DND-41 (cell line): Measurements from ENCODE around the gene SCRN2.

ENCODE experiments used
- ATAC-seq: fragments of 200-7000 bp; cut with Tn5 transposase; 3 replicates; pipeline ENCODE4 v1.9.1; 2021; ENCODE audit warnings: low read depth; ENCODE audit not compliant: insufficient read depth
- DNase-seq: peaks from one replicate; pipeline ENCODE4 v3.0.0-alpha.2; 2020
- H2AFZ ChIP-seq: 2 replicates; pipeline ENCODE4 v1.6.0; 2012; ENCODE audit warnings: low read depth, low read length
- H3K27ac ChIP-seq: 2 replicates; pipeline ENCODE4 v1.5.1; 2012; ENCODE audit warnings: low read length, inconsistent platforms
- H3K27me3 ChIP-seq: fragments of 200-600 bp; sonication (generic); 2 replicates; pipeline ENCODE4 v1.6.0; 2012; ENCODE audit warnings: low read length, mild to moderate bottlenecking, inconsistent platforms; ENCODE audit not compliant: insufficient read depth, poor library complexity
- H3K36me3 ChIP-seq: 2 replicates; pipeline ENCODE4 v1.5.1; 2012; ENCODE audit warnings: low read length, inconsistent platforms; ENCODE audit not compliant: insufficient read depth
- H3K4me1 ChIP-seq: 2 replicates; pipeline ENCODE4 v1.5.1; 2012; ENCODE audit warnings: mild to moderate bottlenecking, low read length; ENCODE audit not compliant: insufficient read depth
- H3K4me2 ChIP-seq: 2 replicates; pipeline ENCODE4 v1.6.0; 2012; ENCODE audit warnings: mild to moderate bottlenecking, moderate library complexity, low read length, inconsistent platforms; ENCODE audit not compliant: insufficient read depth
- H3K4me3 ChIP-seq, 2 experiments: fragments of 200-600 bp in 1 of 2; shearing (Covaris generic) in 1 of 2; 2 replicates each; pipeline ENCODE4 v1.5.1; 2012 to 2016; ENCODE audit warnings: inconsistent platforms in 2 of 2, low read length in 2 of 2, mild to moderate bottlenecking in 2 of 2, low read depth in 1 of 2, moderate library complexity in 1 of 2
- H3K79me2 ChIP-seq: 2 replicates; pipeline ENCODE4 v1.6.0; 2012; ENCODE audit warnings: low read length, inconsistent platforms; ENCODE audit not compliant: insufficient read depth
- H3K9ac ChIP-seq: 2 replicates; pipeline ENCODE4 v1.6.0; 2012; ENCODE audit warnings: low read depth, mild to moderate bottlenecking, inconsistent platforms, low read length, moderate library complexity
- H3K9me3 ChIP-seq: 2 replicates; pipeline ENCODE4 v1.5.1; 2012; ENCODE audit warnings: low read length, moderate library complexity, mild to moderate bottlenecking, inconsistent platforms; ENCODE audit not compliant: insufficient read depth, severe bottlenecking
- H4K20me1 ChIP-seq: 2 replicates; pipeline ENCODE4 v1.6.0; 2012; ENCODE audit warnings: low read length; ENCODE audit not compliant: insufficient read depth
- CTCF ChIP-seq: IDR thresholded peaks from 2 replicates; pipeline ENCODE4 v1.5.1; 2012; ENCODE audit warnings: borderline replicate concordance, low read length, moderate library complexity, mild to moderate bottlenecking; ENCODE audit not compliant: poor library complexity, severe bottlenecking; ENCODE audit errors: extremely low read depth
- EZH2 ChIP-seq: IDR thresholded peaks from 3 replicates; pipeline ENCODE4 v1.6.1; 2012; ENCODE audit warnings: borderline replicate concordance, low read depth, mild to moderate bottlenecking, moderate library complexity, low read length, inconsistent platforms; ENCODE audit not compliant: severe bottlenecking

SCRN2 gene

DNA sequence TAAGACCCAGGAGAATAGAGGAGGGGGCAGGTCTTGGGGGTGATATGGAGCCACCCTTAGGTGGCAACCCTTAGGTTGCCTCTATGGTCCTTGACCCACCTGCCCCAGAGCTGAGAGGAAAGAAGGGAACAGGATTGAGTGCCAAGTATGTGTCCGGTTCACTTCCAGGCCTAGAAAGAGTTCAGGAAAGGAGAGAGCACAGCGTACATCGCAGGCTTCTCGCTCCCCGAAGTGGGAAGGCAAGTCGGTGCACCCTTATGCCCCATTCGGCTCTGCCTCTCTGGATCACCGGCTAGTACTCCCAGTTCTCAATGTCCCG is 9.3 kb upstream of the SCRN2 start:
- Histone ChIP-seq H4K20me1 (no peaks in the 10 kb centered on the region), H3K9me3 (no peaks in the 10 kb centered on the region), H3K4me2 (no peak overlapping the region), H2AFZ (no peak overlapping the region), H3K27me3 (peaks cover 56% of the 10 kb centered on the region), H3K36me3 (no peaks in the 10 kb centered on the region), H3K4me1 (no peaks in the 10 kb centered on the region), H3K4me3 (no peak overlapping the region), H3K9ac (no peak overlapping the region), H3K27ac (no peak overlapping the region), H3K79me2 (no peaks in the 10 kb centered on the region)
- DNase-seq (no peak), ATAC-seq (no peak)
- TF ChIP-seq CTCF, result no peak
- TF ChIP-seq EZH2, result no peak

DNA sequence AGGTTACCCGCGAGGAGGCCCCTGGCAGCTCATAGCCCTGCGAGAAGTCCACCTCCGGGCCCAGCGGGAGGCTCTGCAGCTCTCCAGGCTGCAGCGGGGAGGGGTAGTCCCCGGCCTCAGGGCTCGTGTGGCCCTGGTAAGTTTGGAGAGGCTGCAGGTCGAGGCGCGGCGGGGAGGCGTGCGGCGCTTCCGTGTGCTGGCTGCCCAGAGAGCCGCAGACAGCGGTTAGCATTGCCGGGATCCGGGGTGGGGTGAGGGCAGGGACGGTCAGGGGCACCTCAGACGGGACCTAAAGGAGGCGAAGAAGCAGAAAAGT is 7.1 kb upstream of the SCRN2 start:
- no peak for DNase-seq
- Histone ChIP-seq H3K36me3 (no peaks in the 10 kb centered on the region), H3K4me1 (no peaks in the 10 kb centered on the region), H3K4me2 (no peak overlapping the region), H3K79me2 (no peaks in the 10 kb centered on the region), H3K9me3 (no peaks in the 10 kb centered on the region), H4K20me1 (no peaks in the 10 kb centered on the region), H3K27ac (no peak overlapping the region), H3K27me3 (peaks cover 35% of the 10 kb centered on the region), H2AFZ (no peak overlapping the region), H3K4me3 (no peak overlapping the region), H3K9ac (no peak overlapping the region)
- ATAC-seq, result no peak
- TF ChIP-seq CTCF (no peak), EZH2 (no peak)

- Histone ChIP-seq H4K20me1 (no peaks in the 10 kb centered on the region), H3K27me3 (peaks cover 29% of the 10 kb centered on the region), H3K4me1 (no peaks in the 10 kb centered on the region), H3K9me3 (no peaks in the 10 kb centered on the region), H3K27ac (no peak overlapping the region), H3K79me2 (no peaks in the 10 kb centered on the region), H3K36me3 (no peaks in the 10 kb centered on the region), H2AFZ (no peak overlapping the region), H3K4me3 (no peak overlapping the region), H3K4me2 (no peak overlapping the region), H3K9ac (no peak overlapping the region)
- no peak for TF ChIP-seq EZH2
- peak; percentile 47 for TF ChIP-seq CTCF
- ATAC-seq (no peak), DNase-seq (no peak)
These were observed 6.5 kb upstream of the SCRN2 start for GRCh38 chr17:47847341-47848197.

DNA sequence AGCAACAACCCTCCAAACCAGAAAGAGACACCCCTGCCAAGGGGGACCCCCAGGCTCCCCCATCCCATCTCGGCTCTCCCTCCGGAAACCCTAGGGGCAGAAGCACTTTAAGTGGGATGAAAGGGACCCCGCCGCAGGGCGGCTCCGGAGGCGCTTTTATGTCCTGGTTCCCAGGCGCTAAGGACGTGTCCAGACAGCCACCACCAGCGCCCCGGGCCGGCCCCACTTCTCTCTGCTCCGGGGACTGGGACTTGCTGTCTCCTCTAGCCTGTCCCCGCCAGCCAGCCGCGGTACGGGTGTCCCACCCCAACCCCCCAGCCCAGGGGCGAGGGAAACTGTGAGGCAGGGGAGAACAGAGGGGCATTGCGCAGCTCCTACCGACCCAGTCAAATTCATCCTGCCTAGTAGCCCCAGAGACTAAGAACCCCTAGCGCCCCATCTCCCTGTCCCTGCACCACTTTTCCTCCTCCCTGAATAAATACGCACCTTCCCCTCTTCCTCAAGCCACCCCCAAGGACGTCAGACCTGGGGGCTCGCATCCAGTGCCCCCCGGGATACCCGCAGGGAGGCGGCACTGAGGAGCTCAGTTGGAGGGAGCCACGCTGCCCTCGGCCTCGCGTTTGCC is 5.8 kb upstream of the SCRN2 start:
- ATAC-seq, result no peak
- no peak overlapping the region for H3K9ac ChIP-seq

More for the DNA sequence above, 5.8 kb upstream of the SCRN2 start:
- Histone ChIP-seq H4K20me1 (no peaks in the 10 kb centered on the region), H3K79me2 (no peaks in the 10 kb centered on the region), H3K27me3 (peaks cover 25% of the 10 kb centered on the region), H3K4me1 (peaks cover 4% of the 10 kb centered on the region), H3K4me3 (no peak overlapping the region), H3K27ac (no peak overlapping the region), H3K4me2 (no peak overlapping the region), H2AFZ (no peak overlapping the region), H3K36me3 (no peaks in the 10 kb centered on the region), H3K9me3 (no peaks in the 10 kb centered on the region)
- TF ChIP-seq CTCF, result no peak
- no peak for TF ChIP-seq EZH2
- no peak for DNase-seq
